Heart right ventricle (tissue), 16 donors: ENCODE results near the gene SLC10A3. TPM values are rescaled to one million over a fixed set of nuclear protein-coding genes. Genes with fewer than 3 reads are reported as not detected.
A peak's percentile ranks its signal among the peaks of the same experiment; 100 is the strongest.

Experiments used
- ATAC-seq, 8 donors: fragments of 200-7000 bp; cut with Tn5 transposase; one replicate each; pipeline ENCODE4 v1.9.1; 2020; ENCODE audit warnings: mild to moderate bottlenecking in 8 of 8, moderate library complexity in 8 of 8, moderate number of reproducible peaks in 1 of 8
- DNase-seq, 2 donors: peaks; one replicate each; pipeline ENCODE4 v3.0.0-alpha.2; 2020
- H3K27ac ChIP-seq, 10 donors: fragments of 200-600 bp; sonication (generic) in 2 of 10; one replicate each; pipeline versions ENCODE4 v1.5.0 to v1.8.0; 2020 to 2022; ENCODE audit warnings: mild to moderate bottlenecking in 3 of 10
- H3K27me3 ChIP-seq, 7 donors: fragments of 200-600 bp; one replicate each; pipeline ENCODE4 v1.8.0; 2021 to 2022; ENCODE audit warnings: mild to moderate bottlenecking in 2 of 7
- H3K36me3 ChIP-seq, 9 donors: fragments of 200-600 bp; sonication (generic) in 1 of 9; one replicate each; pipeline versions ENCODE4 v1.5.0 to v1.8.0; 2020 to 2022; ENCODE audit warnings: mild to moderate bottlenecking in 2 of 9
- H3K4me1 ChIP-seq, 9 donors: fragments of 200-600 bp; sonication (generic) in 1 of 9; one replicate each; pipeline versions ENCODE4 v1.5.0 to v1.8.0; 2020 to 2022; ENCODE audit warnings: mild to moderate bottlenecking in 4 of 9
- H3K4me3 ChIP-seq, 10 donors: fragments of 200-600 bp; sonication (generic) in 2 of 10; one replicate each; pipeline versions ENCODE4 v1.5.0 to v1.8.0; 2020 to 2022; ENCODE audit warnings: mild to moderate bottlenecking in 7 of 10, moderate library complexity in 2 of 10
- H3K9me3 ChIP-seq, 11 donors: fragments of 200-600 bp in 10 of 11; sonication (generic) in 2 of 11; one replicate each; pipeline versions ENCODE4 v1.5.0 to v1.8.0; 2013 to 2022; ENCODE audit warnings: mild to moderate bottlenecking in 2 of 11, control low read depth in 1 of 11, moderate library complexity in 1 of 11
- CTCF ChIP-seq, 9 donors: fragments of 200-600 bp; sonication (generic) in 2 of 9; IDR thresholded peaks; one replicate each; pipeline versions ENCODE4 v1.5.0 to v1.8.0; 2021 to 2022; ENCODE audit warnings: antibody characterized with exemption in 9 of 9, mild to moderate bottlenecking in 5 of 9, moderate library complexity in 1 of 9
- WGBS, 2 donors: extraction: QIAGEN DNeasy Blood & Tissue Kit; methylation state at CpG; one replicate each; pipeline ENCODE4 v1.1.7; 2013; ENCODE audit warnings: inconsistent platforms in 1 of 2; 5-methylcytosine and 5-hydroxymethylcytosine counted together
- intact Hi-C, 10 donors: fragments of 100-400 bp; cut with DNase I; formaldehyde crosslinking; loops; one replicate each; pipeline versions ENCODE4 v1.11.1 to v1.14.2; 2022
- polyA plus RNA-seq, 2 donors: library from polyadenylated mRNA; stranded (reverse); fragments of 200-250 nt; gene quantifications; one replicate each; pipeline ENCODE4 v1.2.3, GENCODE V29; 2013
- total RNA-seq, 10 donors: library from RNA; stranded (reverse); fragmentation: NEBNext Ultra II Directional in 3 of 10; extraction: Animal tissue kit (Norgen Biotek cat#: 25700) in 3 of 10; gene quantifications; one replicate each; pipeline versions ENCODE4 v1.2.1 to v1.2.4, GENCODE V29; 2021 to 2023
- donor health status: Arrhythmogenic right ventricular cardiomyopathy.
- donor health status: ischemic (EF 13 %, LVEDD 7.1; RV severe dilation, severe dysfunction).
- donor health status: healthy with polysubstance abuse.
- donor health status: DM: no; HTN: yes; CAD: no.
- donor health status: DM: no; HTN: no; CAD: no.
- donor health status: ischemic (EF 25% LVEDD 6.9; RV normal size, moderate dysfunction).
- donor health status: ischemic (EF 25% LVEDD 5.7; RV mildly dilated, moderate dysfunction).
- donor health status: healthy.
- donor health status: DM: yes; HTN: yes; CAD: no.
- donor health status: Ischemic cardiomyopathy.
- donor health status: ischemic (EF 35%, LVEDD 5.7; RV mildly dilated, moderate dysfunction).
- donor health status: nonischemic (EF 11% LVEDD 7.7; RV severe dilation, severe dysfunction).
- donor health status: DM: yes; HTN: yes; CAD: no.
- donor health status: PGD.
- donor health status: ischemic (EF 29% LVEDD 5.4; RV normal size, mild dysfunction).
- donor health status: nonischemic (EF 23%, LVEDD 6.1; RV moderate dilation, normal function).

Gene SLC10A3
- total and polyA plus RNA-seq, 12 donors = 8.7 to 38.1 (median 12.1) TPM

GRCh38 chrX:154488336-154489075 is 1.9 kb downstream of the SLC10A3 start:
- H3K27me3 ChIP-seq = no peaks in the 10 kb centered on the region
- intact Hi-C loops = no loop called here
- H3K27ac ChIP-seq = no peak overlapping the region
- no peak overlapping the region for H3K4me3 ChIP-seq
- DNase-seq (no peak), ATAC-seq (no peak)
- H3K4me1 ChIP-seq = peaks cover 0 to 39% (median 27%) of the 10 kb centered on the region in 9 donors
- WGBS, 2 donors = 88 to 94% methylated on average over 12 to 20 of the region's 20 CpGs
- H3K9me3 ChIP-seq = peaks cover 0 to 5% (median 0%) of the 10 kb centered on the region in 11 donors
- no peak for TF ChIP-seq CTCF (IDR thresholded peaks at IDR 0.05)
- peaks cover 0 to 25% (median 0%) of the 10 kb centered on the region in 9 donors for H3K36me3 ChIP-seq

GRCh38 chrX:154487518-154488290 is 2.7 kb downstream of the SLC10A3 start:
- peaks cover 0 to 25% (median 0%) of the 10 kb centered on the region in 9 donors for H3K36me3 ChIP-seq
- ATAC-seq (no peak), DNase-seq (no peak)
- no peaks in the 10 kb centered on the region for H3K27me3 ChIP-seq
- intact Hi-C loops = no loop called here
- H3K4me1 ChIP-seq = peaks cover 0 to 39% (median 27%) of the 10 kb centered on the region in 9 donors
- H3K9me3 ChIP-seq = peaks cover 0 to 5% (median 0%) of the 10 kb centered on the region in 11 donors
- peak overlapping the region in 6 of 10 donors; percentile 78 to 93 (median 83) for H3K27ac ChIP-seq
- 93 to 94% methylated on average over 25 to 28 of the region's 28 CpGs for WGBS, 2 donors
- peak overlapping the region in 2 of 10 donors; percentile 48 to 68 for H3K4me3 ChIP-seq
- TF ChIP-seq CTCF (IDR thresholded peaks at IDR 0.05) = no peak

GRCh38 chrX:154486396-154487207 is 3.8 kb downstream of the SLC10A3 start, which contains the start of gene UBL4A:
TSS of gene UBL4A (minus strand) at chrX:154486615. CDS start at chrX:154486584, 31 bp downstream.
- H3K27ac ChIP-seq = peak within 1 kb of the TSS; percentile 81 to 95 (median 89)
- peak within 1 kb of the TSS; percentile 53 to 85 (median 67) for H3K4me3 ChIP-seq
- H3K4me1 ChIP-seq = peaks cover 0 to 39% (median 27%) of the 10 kb centered on the region in 9 donors
- intact Hi-C loops = no loop called here
- 0% methylated on average over 11 to 59 of the region's 95 CpGs for WGBS, 2 donors
- H3K9me3 ChIP-seq = peaks cover 0 to 5% (median 0%) of the 10 kb centered on the region in 11 donors
- ATAC-seq (peak; percentile 29 to 62 (median 46)), DNase-seq (peak; percentile 47 to 65)
- no peaks in the 10 kb centered on the region for H3K27me3 ChIP-seq
- peaks cover 0 to 25% (median 0%) of the 10 kb centered on the region in 9 donors for H3K36me3 ChIP-seq
- no peak for TF ChIP-seq CTCF (IDR thresholded peaks at IDR 0.05)
